GM06990 (cell line): Measurements from ENCODE around the gene CYP2D6.
"Not testable (repeated sequence)": the region's sequence is repeated elsewhere in the genome, so short reads cannot be mapped to it uniquely, and the experiment has no call there.

Source experiments
- DNase-seq: peaks from one replicate; pipeline ENCODE4 v3.0.0-alpha.2; 2011; ENCODE audit not compliant: insufficient read length; ENCODE audit errors: extremely low read depth
- H3K27me3 ChIP-seq: replicated peaks from 2 replicates; pipeline ENCODE4 v1.6.0; 2011; ENCODE audit warnings: low read length; ENCODE audit not compliant: control insufficient read depth, insufficient read depth
- H3K36me3 ChIP-seq: 2 replicates; pipeline ENCODE4 v1.5.1; 2011; ENCODE audit warnings: low read length; ENCODE audit not compliant: control insufficient read depth, insufficient read depth
- H3K4me3 ChIP-seq: replicated peaks from 2 replicates; pipeline ENCODE4 v1.5.1; 2011; ENCODE audit warnings: low read depth, mild to moderate bottlenecking, control low read depth, low read length
- TF ChIP-seq, protein P1 (sequence below): IDR thresholded peaks from 2 replicates; pipeline ENCODE4 v1.5.1; 2011; ENCODE audit warnings: low read length, control low read depth, mild to moderate bottlenecking, inconsistent platforms; ENCODE audit not compliant: insufficient read depth, poor library complexity, severe bottlenecking

The CYP2D6 gene

DNA sequence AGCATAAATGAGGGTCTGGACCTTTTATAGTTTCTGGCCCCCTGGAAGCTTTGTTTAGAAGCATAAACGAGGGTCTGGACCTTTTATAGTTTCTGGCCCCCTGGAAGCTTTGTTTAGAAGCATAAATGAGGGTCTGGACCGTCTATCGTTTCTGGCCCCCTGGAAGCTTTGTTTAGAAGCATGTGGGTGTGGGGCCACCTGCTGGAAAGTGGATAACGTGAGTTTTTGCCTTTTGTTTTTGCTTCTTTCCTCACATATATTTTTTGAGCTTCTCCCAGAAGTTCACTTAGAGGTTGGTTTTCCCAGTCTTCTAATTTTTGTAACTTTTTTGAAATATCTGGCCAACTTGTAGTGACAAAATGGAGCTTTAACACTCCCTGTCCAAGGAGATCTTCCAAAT lies 17.8 kb downstream of the CYP2D6 start:
- H3K36me3 ChIP-seq, H3K4me3 ChIP-seq, DNase-seq: not testable (repeated sequence)

DNA sequence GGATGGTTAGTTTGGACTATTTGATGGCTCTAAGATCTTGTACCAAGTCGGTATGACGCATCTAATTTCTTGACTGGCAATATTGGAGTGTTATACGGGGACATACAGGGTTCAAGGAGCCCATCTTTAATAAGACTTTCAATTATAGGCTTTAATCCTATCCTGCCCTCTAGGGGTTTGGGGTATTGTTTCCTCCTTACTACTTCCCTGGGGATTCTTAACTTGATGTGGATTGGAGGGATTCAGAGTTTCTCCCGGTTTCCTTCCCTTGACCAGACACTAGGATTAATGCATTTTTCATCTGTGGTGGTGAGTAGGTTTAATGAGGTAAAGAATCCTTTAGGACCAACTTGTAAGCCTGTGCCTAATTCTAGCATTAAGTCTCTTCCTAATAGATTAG lies 18.8 kb downstream of the CYP2D6 start:
- H3K36me3 ChIP-seq, result no peaks in the 10 kb centered on the region
- H3K4me3 ChIP-seq, result no peak overlapping the region
- no peak for DNase-seq
- H3K27me3 ChIP-seq, result no peaks in the 10 kb centered on the region
- TF ChIP-seq, protein P1, sequence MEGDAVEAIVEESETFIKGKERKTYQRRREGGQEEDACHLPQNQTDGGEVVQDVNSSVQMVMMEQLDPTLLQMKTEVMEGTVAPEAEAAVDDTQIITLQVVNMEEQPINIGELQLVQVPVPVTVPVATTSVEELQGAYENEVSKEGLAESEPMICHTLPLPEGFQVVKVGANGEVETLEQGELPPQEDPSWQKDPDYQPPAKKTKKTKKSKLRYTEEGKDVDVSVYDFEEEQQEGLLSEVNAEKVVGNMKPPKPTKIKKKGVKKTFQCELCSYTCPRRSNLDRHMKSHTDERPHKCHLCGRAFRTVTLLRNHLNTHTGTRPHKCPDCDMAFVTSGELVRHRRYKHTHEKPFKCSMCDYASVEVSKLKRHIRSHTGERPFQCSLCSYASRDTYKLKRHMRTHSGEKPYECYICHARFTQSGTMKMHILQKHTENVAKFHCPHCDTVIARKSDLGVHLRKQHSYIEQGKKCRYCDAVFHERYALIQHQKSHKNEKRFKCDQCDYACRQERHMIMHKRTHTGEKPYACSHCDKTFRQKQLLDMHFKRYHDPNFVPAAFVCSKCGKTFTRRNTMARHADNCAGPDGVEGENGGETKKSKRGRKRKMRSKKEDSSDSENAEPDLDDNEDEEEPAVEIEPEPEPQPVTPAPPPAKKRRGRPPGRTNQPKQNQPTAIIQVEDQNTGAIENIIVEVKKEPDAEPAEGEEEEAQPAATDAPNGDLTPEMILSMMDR, result no peak

More for the DNA sequence above, 17.8 kb downstream of the CYP2D6 start:
- TF ChIP-seq, protein P1, result peak; percentile 28
- not testable (repeated sequence) for H3K27me3 ChIP-seq

DNA sequence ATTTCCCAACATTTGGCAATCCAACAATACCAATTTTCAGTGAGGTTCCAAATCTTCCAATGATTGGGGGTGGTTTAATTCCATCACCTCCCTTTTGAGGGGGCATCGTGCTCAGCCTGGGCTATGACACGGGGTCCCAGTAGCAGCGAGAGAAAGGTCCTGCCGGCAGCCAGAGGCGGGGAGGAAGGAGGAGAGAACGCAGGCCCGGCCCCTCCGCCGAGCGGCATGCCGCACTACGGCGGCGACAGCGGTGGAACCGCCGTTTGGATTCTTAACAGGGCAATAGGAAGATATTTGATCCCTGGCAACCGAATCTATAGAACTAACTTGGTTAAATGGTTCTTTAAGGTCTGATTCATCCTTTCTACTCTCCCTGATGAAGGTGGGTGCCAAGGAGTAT lies 21.8 kb downstream of the CYP2D6 start:
- no peak for DNase-seq

DNA sequence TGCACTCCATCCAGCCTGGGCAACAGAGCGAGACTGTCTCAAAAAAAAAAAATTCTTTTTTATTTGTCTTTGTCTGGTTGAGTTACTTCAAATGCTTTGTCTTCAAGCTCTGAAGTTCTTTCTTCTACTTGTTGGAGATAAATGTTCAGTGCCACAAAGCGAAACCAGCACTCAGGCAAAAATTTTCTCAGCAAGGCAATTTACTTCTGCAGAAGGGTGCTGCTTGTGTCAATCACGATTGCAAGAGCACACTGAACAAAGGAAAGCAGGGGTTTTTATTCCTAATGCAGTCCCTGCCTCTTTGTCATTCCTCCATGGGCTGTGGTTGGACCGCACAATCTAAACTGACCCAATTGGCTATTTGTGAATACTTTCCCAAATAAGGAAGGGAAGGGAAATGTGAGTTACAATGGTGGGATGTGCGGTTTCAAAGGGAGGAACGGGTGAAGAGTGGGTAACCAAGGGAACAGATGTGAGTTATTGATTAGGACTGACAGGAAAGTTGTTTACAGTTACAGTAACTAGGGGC lies 26.2 kb downstream of the CYP2D6 start:
- H3K4me3 ChIP-seq, H3K27me3 ChIP-seq, DNase-seq, H3K36me3 ChIP-seq: not testable (repeated sequence)

More for the DNA sequence above, 21.8 kb downstream of the CYP2D6 start:
- TF ChIP-seq, protein P1, result no peak
- H3K27me3 ChIP-seq, result no peaks in the 10 kb centered on the region
- H3K36me3 ChIP-seq, result no peaks in the 10 kb centered on the region; the same call in 1 of the 2 replicates
- no peak overlapping the region for H3K4me3 ChIP-seq

DNA sequence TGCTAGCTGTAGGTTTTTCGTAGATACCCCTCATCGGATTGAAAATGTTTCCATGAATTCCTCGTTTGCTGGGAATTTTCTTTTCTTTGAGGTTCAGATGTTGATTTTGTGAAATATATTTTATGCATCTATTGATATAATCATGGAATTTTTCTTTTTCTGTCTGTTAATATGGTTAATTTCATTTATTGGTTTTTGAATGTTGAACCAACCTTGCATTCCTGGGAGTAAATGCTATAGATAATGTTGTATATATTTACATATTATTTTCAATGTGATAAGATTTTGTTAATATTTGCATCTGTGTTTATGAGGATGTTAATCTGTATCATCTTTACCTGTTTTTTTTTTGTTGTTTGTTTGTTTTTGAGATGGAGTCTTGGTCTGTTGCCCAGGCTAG lies 29.4 kb downstream of the CYP2D6 start:
- no peaks in the 10 kb centered on the region; the same call in 1 of the 2 replicates for H3K36me3 ChIP-seq
- H3K4me3 ChIP-seq, result no peak overlapping the region
- TF ChIP-seq, protein P1, result no peak
- no peaks in the 10 kb centered on the region for H3K27me3 ChIP-seq
- DNase-seq, result no peak

DNA sequence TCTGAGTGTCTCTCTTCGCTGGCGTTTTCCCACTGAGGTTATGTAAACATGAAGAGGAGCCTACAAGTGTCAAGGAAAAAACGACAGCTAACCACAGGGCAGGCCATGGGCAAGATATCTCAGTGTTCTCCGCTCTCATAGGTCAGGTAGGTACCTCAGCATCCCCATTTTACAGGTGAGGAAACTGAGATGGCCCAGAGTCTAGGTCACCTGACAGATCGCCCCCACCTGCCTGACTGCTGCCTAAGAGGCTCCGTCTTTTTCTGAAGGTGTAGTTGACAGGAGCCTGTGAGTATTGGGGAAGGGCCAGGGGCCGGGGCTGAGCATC lies 39.2 kb downstream of the CYP2D6 start:
- Histone ChIP-seq H3K27me3 (no peaks in the 10 kb centered on the region), H3K4me3 (peak overlapping the region; percentile 66), H3K36me3 (peaks cover 1% of the 10 kb centered on the region; the same call in 1 of the 2 replicates)
- DNase-seq, result no peak
- TF ChIP-seq, protein P1, result no peak
